Mucosa of rectum (tissue), 2 donors: ENCODE measurements around the gene JAK1.
"Not testable (repeated sequence)": the region's sequence is repeated elsewhere in the genome, so short reads cannot be mapped to it uniquely, and the experiment has no call there.

ENCODE experiments used
- H3K27ac ChIP-seq, 2 donors: one replicate each; pipeline ENCODE4 v1.7.0; 2013; ENCODE audit warnings: inconsistent platforms in 2 of 2, low read depth in 2 of 2, low read length in 2 of 2
- H3K27me3 ChIP-seq, 2 donors: one replicate each; pipeline ENCODE4 v1.7.0; 2013; ENCODE audit warnings: low read length in 2 of 2; ENCODE audit not compliant: control insufficient read depth in 2 of 2, insufficient read depth in 2 of 2
- H3K36me3 ChIP-seq, 2 donors: one replicate each; pipeline ENCODE4 v1.7.0; 2013; ENCODE audit warnings: low read length in 2 of 2; ENCODE audit not compliant: control insufficient read depth in 2 of 2, insufficient read depth in 2 of 2
- H3K4me1 ChIP-seq, 2 donors: one replicate each; pipeline ENCODE4 v1.7.0; 2013; ENCODE audit warnings: low read length in 2 of 2, mild to moderate bottlenecking in 1 of 2; ENCODE audit not compliant: control insufficient read depth in 2 of 2, insufficient read depth in 2 of 2
- H3K4me3 ChIP-seq, 2 donors: one replicate each; pipeline ENCODE4 v1.7.0; 2013; ENCODE audit warnings: low read length in 2 of 2
- H3K9ac ChIP-seq, 2 donors: one replicate each; pipeline ENCODE4 v1.7.0; 2013; ENCODE audit warnings: low read length in 2 of 2, low read depth in 1 of 2, mild to moderate bottlenecking in 1 of 2
- H3K9me3 ChIP-seq, 2 donors: one replicate each; pipeline ENCODE4 v1.7.0; 2013; ENCODE audit warnings: low read length in 2 of 2; ENCODE audit not compliant: control insufficient read depth in 2 of 2
- donor health status: healthy.
- donor health status: Normal muscosa, but diverticular disease.

Gene JAK1

GRCh38 chr1:64938991-64939390 lies 27.4 kb downstream of the JAK1 start:
- H3K36me3 ChIP-seq = no peaks in the 10 kb centered on the region
- no peaks in the 10 kb centered on the region for H3K9me3 ChIP-seq
- no peak overlapping the region for H3K4me3 ChIP-seq
- peaks cover 0 to 17% of the 10 kb centered on the region in 2 donors for H3K4me1 ChIP-seq
- no peak overlapping the region for H3K9ac ChIP-seq
- H3K27me3 ChIP-seq = no peaks in the 10 kb centered on the region
- H3K27ac ChIP-seq = no peak overlapping the region

GRCh38 chr1:64936956-64937355 lies 29.4 kb downstream of the JAK1 start:
- Histone ChIP-seq H3K4me1 (peaks cover 0 to 20% of the 10 kb centered on the region in 2 donors), H3K9ac (no peak overlapping the region), H3K36me3 (no peaks in the 10 kb centered on the region), H3K9me3 (no peaks in the 10 kb centered on the region), H3K27ac (no peak overlapping the region), H3K27me3 (no peaks in the 10 kb centered on the region), H3K4me3 (no peak overlapping the region)

- no peak overlapping the region for H3K4me3 ChIP-seq
- H3K27ac ChIP-seq = peak overlapping the region in 1 of 2 donors; percentile 26
- H3K27me3 ChIP-seq = no peaks in the 10 kb centered on the region
- no peaks in the 10 kb centered on the region for H3K9me3 ChIP-seq
- H3K36me3 ChIP-seq = no peaks in the 10 kb centered on the region
- H3K9ac ChIP-seq = no peak overlapping the region
- H3K4me1 ChIP-seq = peaks cover 0 to 18% of the 10 kb centered on the region in 2 donors
Measured at GRCh38 chr1:64935551-64936155, 30.7 kb downstream of the JAK1 start.

- Histone ChIP-seq H3K27ac (peak overlapping the region in 1 of 2 donors; percentile 21), H3K4me3 (no peak overlapping the region), H3K36me3 (no peaks in the 10 kb centered on the region), H3K9me3 (no peaks in the 10 kb centered on the region), H3K9ac (no peak overlapping the region), H3K27me3 (no peaks in the 10 kb centered on the region), H3K4me1 (peaks cover 0 to 18% of the 10 kb centered on the region in 2 donors)
Measured at GRCh38 chr1:64934878-64935275, 31.5 kb downstream of the JAK1 start.

DNA sequence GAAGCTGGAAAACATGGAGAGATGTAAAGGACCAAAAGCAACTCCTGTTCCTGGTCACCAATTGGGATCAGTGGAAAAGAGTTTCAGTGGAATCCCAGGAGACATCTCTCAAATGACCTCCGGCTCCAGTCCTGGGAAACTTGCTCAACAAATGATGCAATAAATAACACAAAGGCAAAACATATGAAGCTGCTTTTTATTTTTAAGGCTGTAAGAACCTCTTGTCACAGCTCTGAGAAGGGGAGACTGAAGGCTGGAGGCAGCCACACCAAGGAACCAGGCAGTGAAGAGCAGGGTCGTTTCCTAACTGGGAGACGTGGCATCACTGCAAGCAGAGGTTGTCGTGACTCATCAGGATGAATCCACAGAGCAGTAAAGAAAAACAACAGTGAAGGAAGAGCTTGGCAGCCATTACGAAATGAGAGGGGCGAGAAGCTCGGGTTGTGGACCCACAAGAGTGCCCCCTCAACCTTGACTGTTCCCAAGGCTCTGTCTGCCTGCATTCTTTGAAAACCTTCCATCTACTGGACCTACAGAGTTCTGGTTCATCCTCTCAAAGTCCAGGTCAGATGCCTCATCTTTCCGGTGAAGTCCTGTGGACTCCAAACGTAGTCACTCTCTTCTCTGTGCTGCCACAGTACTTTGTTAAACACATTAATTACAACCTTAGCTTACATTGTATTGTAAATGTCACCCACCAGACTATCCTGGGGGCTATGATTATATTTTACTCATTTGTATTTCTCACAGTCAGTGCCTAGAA lies 32.1 kb downstream of the JAK1 start:
- Histone ChIP-seq H3K9ac (no peak overlapping the region), H3K4me3 (no peak overlapping the region), H3K27ac (peak overlapping the region; percentile 28 to 42), H3K9me3 (no peaks in the 10 kb centered on the region), H3K36me3 (no peaks in the 10 kb centered on the region), H3K4me1 (peaks cover 0 to 18% of the 10 kb centered on the region in 2 donors), H3K27me3 (no peaks in the 10 kb centered on the region)

- H3K4me1 ChIP-seq = peaks cover 0 to 18% of the 10 kb centered on the region in 2 donors
- no peaks in the 10 kb centered on the region for H3K9me3 ChIP-seq
- no peaks in the 10 kb centered on the region for H3K36me3 ChIP-seq
- peak overlapping the region in 1 of 2 donors; percentile 8 for H3K9ac ChIP-seq
- H3K27ac ChIP-seq = peak overlapping the region; percentile 10 to 42
- no peaks in the 10 kb centered on the region for H3K27me3 ChIP-seq
- no peak overlapping the region for H3K4me3 ChIP-seq
Measured at GRCh38 chr1:64933296-64934070, 32.9 kb downstream of the JAK1 start.

DNA sequence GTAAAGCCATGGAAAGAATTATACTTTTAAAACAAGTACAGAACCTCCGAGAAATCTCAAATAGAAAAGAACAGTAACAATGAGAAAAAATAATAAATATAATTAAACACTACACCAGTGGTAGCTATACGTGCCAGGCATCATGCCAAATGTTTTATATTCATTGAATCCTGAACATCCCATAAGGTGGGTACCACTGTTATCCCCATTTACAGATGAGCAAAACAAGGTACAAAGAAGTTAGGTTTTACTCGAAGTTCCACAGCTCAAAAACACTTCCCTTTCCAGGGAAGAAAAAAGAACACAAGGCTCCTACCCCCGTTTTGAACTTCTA lies 33.4 kb downstream of the JAK1 start:
- no peaks in the 10 kb centered on the region for H3K27me3 ChIP-seq
- H3K4me1 ChIP-seq = peaks cover 0 to 18% of the 10 kb centered on the region in 2 donors
- no peak overlapping the region for H3K4me3 ChIP-seq
- H3K27ac ChIP-seq = no peak overlapping the region
- no peak overlapping the region for H3K9ac ChIP-seq
- no peaks in the 10 kb centered on the region for H3K36me3 ChIP-seq
- no peaks in the 10 kb centered on the region for H3K9me3 ChIP-seq

- H3K4me1 ChIP-seq = peaks cover 0 to 12% of the 10 kb centered on the region in 2 donors
Measured at GRCh38 chr1:64930640-64931039, 35.7 kb downstream of the JAK1 start.

DNA sequence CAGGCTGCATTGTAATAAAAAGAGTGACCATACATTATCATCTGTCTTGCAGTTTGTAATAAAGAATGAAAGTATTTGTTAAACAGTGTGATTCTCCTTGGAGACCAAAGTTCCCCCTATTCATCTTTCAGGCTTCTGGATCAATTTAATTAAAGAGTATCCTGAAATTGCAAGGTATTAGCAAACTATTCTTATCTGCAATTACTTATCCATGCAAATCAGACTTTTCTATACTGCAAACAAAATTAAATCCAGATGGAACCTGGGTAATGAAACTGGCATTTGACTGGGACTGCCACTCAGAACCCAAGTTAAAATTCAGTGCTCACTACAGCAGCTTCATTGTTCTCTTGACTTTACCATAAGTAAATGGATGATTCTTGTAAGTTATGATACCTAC lies 37.1 kb downstream of the JAK1 start:
- Histone ChIP-seq H3K4me3 (no peak overlapping the region), H3K9ac (no peak overlapping the region), H3K27me3 (no peaks in the 10 kb centered on the region), H3K9me3 (no peaks in the 10 kb centered on the region), H3K4me1 (peaks cover 0 to 3% of the 10 kb centered on the region in 2 donors), H3K36me3 (no peaks in the 10 kb centered on the region), H3K27ac (no peak overlapping the region)

More at GRCh38 chr1:64930640-64931039, 35.7 kb downstream of the JAK1 start:
- H3K9ac ChIP-seq, H3K4me3 ChIP-seq, H3K27ac ChIP-seq, H3K9me3 ChIP-seq, H3K27me3 ChIP-seq, H3K36me3 ChIP-seq: not testable (repeated sequence)

- Histone ChIP-seq H3K4me1 (peaks cover 0 to 1% of the 10 kb centered on the region in 2 donors), H3K9ac (no peak overlapping the region), H3K9me3 (no peaks in the 10 kb centered on the region), H3K4me3 (no peak overlapping the region), H3K36me3 (no peaks in the 10 kb centered on the region), H3K27me3 (no peaks in the 10 kb centered on the region), H3K27ac (no peak overlapping the region)
Measured at GRCh38 chr1:64928325-64928724, 38.0 kb downstream of the JAK1 start.
